Hematopoietic multipotent progenitor cell treated with erythropoietin and hydrocortisone succinate and interleukin-3 and kit ligand, for 15 days (in vitro differentiated cells): Measurements from ENCODE around the gene CASTOR1.

Experiments
- DNase-seq: peaks from one replicate; pipeline ENCODE4 v3.0.0-alpha.2; 2015; ENCODE audit warnings: low spot score

Gene CASTOR1

DNA sequence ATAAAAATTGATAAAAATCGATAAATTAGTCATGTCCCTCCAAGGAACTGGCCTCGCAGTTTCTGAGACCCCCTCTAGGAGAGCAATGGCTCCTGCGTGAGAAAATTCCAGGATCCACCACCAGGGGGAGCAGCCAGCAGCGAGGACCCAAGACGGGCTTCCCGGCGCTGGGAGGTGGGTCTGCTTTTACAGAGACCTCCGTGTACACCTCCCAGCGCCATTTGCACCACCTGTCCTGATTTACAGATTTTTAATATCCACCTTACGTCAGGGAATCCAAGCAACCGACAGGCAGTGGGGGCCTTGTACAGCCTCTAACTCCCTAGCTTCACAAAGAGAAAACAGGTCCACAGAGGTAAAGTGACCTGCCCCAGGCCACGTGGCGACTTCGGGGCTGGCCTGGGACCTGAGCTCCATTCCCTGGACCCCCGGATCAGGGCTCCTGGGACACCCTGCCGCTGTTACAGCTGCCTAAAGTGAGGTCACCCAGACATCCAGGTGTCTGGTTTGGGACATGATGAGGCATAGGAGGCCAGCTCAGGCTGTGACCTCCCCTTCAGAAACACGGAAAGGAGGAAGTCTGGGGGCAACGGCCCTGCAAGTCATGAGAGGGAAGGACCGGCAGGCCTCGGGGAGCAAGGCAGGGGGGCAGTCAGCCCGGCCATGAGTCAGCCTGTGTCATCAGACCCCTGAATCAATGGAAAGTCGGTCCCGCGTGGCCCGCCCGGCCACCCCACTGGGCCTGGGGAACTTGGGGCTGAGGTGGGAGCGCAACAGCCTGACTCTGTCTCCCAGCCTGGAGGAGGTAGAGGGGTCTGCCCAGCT is 26.2 kb downstream of the CASTOR1 start:
- peak; percentile 83 for DNase-seq

- no peak for DNase-seq
Observed at GRCh38 chr22:30262112-30262511, 27.2 kb downstream of the CASTOR1 start.

- DNase-seq: no peak
Observed at GRCh38 chr22:30261134-30261533, 28.2 kb downstream of the CASTOR1 start.

DNA sequence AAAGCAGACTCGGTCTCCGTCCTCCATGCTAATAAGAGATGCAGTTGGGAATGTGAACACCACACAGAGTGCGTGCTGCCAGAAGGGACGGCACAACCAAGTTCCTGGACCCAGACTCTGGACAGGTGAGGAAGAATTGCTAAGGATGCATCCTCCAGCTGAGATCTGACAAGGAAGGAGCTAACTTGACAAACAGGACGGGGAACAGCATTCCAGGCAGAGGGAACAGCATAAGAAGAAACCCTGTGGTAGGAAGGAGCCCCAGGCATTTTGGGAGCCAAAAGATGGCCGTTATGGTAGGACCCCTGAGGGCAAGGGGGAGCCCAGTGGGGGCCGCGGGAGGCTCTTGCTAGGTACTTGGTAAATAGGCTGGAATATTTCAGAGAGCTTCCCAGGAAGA is 28.6 kb downstream of the CASTOR1 start:
- DNase-seq: no peak

GRCh38 chr22:30260276-30260675 is 29.0 kb downstream of the CASTOR1 start:
- DNase-seq: no peak

GRCh38 chr22:30254314-30254713 is 35.0 kb downstream of the CASTOR1 start:
- no peak for DNase-seq

- DNase-seq: no peak
Observed at GRCh38 chr22:30253205-30253852, 36.0 kb downstream of the CASTOR1 start.

- no peak for DNase-seq
Observed at GRCh38 chr22:30252411-30253204, 36.7 kb downstream of the CASTOR1 start.

DNA sequence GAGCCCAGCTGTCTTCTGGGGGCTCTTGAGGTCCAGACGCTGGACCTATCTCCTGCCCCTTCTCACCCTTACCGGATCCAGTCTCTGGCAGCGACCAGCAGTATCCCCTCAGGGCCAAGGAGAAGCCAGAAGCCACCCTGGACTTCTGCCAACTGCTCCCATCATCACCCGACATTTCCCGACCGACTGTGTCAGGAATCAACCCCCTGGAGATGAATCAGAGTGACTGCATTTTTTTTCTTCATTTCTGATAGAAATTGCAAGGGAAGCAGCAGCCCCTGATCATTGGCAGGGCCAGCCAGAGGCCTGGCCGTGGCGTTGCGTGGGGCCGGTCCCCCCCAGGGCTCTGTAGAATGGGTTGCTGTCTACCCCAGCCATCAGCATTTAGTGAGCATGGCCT is 37.6 kb downstream of the CASTOR1 start:
- no peak for DNase-seq

GRCh38 chr22:30250661-30251267 is 38.5 kb downstream of the CASTOR1 start:
- no peak for DNase-seq

DNA sequence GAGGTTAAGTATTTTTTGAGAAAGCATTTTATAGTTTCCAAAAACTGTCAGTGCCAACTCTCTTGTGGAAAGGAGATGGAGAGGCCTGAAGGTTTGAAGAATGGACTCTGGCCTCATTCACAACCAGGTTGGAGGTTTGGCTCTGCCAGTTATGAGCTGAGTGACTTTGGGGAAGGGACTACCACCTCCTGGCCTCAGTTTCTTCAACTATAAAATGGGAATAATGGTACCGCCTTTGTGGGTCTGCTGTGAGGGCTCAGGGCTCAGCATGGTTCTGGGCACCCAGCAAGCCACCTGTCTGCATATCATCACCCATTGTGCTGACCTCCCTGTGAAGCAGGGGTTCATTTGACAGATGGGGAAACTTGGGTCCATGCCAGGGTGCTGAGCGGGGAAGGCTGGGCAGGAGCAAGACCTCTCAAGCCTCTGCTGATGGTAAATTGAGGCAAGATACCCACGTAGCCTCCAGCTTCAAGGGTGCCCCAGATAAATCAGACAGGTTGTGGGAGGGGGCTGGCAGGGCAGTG is 39.2 kb downstream of the CASTOR1 start:
- DNase-seq: no peak

DNA sequence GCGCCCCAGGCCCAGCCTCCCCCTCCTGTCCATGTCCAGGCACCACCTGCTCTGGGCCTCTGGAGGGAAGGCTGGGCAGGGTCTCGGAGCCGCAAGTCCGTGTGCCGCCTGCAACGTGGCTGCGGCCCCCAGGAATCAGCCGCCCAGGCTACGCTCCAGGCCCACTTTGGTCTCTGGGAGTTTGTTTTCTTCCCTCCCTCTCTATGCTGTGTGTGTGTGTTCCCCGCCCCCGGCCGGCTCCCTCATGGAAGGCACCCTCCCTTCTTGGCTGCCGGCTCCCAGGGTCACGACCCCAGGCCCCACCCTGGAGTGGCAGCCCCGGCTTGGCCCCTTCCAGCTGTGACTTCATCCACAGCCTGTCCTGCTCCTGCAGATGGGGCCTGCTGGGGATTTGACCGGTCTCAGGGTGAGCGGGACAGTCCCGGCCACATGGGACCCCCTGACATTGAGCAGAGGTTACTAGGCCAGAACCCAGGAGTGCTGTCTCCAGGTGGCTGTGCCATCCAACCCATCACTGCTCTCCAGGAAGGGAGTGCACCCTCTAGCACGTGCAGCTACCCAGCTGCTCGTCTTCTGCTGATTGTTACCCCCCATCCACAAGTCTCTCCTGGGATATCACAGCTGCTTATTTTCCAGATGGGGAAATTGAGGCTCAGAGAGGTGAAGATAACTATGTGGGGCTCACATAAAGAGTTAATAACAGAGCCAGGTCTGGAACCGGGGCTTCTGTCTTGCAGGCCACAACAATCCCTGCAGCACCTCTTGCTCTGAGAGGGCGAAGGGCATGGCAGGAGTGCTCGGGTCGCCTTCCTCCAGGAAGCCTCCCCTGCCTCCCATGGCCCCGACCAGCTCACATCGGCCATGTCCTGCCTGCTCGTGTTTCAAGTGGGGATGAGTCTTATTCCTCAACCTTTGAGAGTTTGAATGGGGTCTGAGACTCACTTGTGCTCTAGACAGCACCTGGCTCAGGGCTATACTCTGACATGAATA is 40.0 kb downstream of the CASTOR1 start:
- no peak for DNase-seq

GRCh38 chr22:30248484-30248883 is 40.8 kb downstream of the CASTOR1 start:
- no peak for DNase-seq

- no peak for DNase-seq
Observed at GRCh38 chr22:30247974-30248373, 41.3 kb downstream of the CASTOR1 start.

DNA sequence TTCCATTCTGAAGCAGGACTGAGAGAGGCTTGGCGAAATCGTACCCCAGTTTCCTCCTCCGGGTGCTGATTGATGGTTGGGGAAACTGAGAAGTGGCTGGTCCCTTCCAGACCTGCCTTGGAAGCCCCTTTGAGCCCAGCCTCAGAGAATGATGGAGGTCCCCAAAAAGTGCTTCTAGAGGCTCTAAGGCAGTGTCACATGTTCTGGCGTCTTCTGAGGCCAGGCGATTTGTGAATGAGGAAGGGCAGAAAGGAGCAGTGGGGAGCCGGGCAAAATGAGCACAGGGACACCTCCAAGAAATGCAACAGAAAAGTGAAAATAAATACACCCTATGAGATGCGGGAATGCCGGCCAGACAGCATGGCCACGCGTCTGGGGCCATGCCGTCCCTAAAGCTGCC is 41.7 kb downstream of the CASTOR1 start:
- DNase-seq: no peak

DNA sequence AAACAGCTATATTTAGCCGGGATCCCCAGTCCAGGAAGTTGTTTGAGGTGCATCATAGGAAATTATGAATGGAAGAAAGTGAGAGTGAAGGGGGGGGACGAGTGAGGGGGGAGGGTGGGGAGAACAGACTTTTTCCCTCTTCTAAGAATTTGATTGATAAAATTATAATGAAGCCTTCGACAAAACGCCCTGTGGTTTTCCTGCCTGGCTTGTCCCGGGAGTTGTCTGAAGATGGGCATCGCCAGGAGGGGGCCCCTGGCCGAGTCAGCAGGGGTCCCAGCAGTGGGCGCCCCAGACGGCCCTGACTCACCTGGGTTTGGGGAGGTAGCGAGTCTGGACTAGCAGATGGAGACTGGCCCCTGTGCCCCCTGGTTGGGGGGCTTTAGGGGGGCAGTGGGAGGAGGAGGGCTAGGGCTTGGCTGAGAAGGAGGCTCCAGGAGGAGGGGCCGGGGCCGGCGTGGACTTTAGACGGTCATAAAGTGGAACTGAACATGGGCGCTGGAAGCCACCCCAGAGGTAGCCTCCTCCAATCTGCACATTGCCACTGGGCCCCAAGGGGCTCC is 42.4 kb downstream of the CASTOR1 start:
- no peak for DNase-seq

DNA sequence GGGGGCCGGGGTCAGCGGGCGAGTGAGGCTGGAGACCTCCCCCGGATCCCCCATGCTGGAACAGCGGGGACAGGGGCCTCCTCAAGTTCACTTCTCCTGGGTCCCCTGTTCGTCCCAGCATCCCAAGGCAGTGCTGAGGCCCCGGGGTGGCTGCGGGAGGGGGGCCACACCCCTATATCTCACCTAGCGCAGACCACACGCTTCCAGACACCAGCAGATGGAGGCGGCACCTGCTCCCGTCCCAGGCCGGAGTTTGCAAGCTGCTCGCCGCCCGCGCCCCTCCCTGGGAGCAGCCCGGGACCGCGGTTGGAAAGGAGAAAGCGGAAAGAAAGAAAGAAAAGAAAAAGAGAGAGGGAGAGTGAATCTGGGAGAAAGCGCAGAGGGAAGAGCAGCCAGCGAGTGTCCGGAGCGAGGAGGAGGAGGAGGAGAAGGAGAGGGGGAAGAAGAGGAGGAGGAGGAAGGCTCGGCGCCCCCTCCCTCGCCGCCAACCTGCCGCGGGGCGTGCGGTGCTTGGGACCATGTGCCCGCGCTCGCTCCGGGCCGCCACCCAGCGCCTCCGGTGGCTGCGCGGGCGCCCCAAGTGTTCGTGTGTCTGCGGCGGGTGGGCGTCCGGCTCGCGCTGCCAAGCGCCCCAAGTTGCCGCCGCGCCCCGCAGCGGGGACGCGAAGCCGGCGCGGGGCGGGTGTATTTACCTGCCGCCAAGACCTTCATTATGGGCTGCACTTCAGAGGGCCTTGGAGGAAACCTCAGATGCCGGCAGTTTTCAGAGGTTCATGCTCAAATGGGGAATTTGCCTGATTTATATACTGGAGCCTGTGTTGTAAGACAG is 43.1 kb downstream of the CASTOR1 start, which contains the start of gene LIF:
Gene LIF (minus strand): TSS at position 775 of the 829 bp plus-strand sequence. CDS start 64 bp downstream, at position 711.
- no peak for DNase-seq

DNA sequence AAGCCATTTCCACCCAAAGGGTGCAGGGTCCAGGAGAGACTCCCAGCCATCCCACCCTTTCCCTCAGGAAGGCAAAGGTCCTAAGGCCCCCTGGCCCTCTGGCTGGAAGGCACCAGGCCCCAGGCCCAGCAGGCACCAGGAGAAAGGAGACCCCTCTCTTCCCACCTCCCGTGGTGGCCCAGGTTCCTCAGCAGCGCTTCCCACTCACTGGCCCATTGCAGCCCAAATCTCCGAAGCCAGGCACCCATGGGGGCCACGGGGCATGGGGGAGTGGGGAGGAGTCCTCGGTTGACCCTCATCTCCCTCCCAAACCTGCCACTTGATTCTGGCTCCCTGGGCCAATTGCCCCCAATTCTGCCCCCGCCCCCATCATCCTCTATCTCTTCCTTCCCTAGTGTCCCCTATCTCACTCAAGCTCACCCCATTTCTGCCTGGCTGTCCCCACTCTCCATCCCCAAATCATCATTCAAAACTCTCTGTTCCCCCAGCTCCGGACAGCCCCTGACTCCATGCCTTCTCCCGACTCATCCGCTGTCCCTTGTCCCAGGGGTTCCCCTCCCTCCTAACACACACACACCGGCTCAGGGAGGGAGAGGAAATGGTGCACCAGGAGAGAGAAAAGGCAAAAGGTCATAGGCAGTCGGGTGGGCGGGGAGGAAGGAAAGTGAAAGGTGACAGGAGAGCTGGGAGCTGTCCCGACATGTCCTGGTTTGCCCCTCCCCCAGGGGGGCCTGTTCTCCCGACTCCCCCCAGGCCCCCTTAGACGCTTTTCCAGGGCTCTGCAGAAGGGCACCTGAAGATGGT is 43.9 kb downstream of the CASTOR1 start:
- DNase-seq: no peak

DNA sequence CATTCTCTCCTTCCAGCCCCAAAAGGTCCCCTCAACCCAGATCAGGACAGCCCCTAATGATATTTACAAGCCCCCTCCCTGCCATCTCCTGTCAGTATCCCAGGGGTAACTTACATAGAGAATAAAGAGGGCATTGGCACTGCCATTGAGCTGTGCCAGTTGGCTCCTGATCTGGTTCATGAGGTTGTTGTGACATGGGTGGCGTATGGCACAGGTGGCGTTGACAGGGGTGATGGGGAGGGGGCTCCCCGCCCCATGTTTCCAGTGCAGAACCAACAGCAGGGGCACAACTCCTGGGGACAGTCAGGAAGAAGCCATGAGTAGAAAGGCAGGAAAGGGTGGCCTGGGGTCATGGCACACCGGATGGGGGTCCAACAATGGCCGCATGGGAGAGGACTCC is 44.7 kb downstream of the CASTOR1 start:
- DNase-seq: no peak
